Measurements from ENCODE around the gene ZNF26.

- TF ChIP-seq CTCF (IDR thresholded peaks at IDR 0.05) (no peak), POLR2A (IDR thresholded peaks at IDR 0.05) (no peak)
Observed at GRCh38 chr12:132952371-132953162, 33.6 kb upstream of the ZNF26 start.
